Measurements from ENCODE around the gene NUP205. TPM values are rescaled to one million over a fixed set of nuclear protein-coding genes. Genes with fewer than 3 reads are reported as not detected.

The NUP205 gene
- total RNA-seq, 1 donor from 2014 or later, result 148 TPM

DNA sequence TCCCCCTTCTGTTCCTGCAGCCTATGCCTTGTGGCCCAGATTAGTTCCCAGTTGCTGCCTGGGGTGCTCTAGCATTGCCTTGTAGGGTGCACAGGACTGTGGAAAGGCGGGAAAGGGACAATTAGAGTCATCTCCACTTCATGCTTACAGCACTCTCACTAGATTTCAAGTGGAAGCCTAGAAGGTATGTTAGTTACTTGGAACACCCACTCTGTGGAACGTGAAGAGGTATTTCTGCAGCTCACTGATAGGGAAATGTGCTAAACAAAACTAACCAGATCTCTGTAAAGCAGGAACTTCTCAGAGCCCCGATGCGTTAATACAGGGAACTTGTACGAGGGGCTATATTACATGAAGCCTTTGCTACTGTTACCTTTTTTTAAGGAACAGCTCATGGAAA, 124.0 kb downstream of the NUP205 start:
- H3K4me3 Mint-ChIP-seq, result no peak overlapping the region
- no peak for DNase-seq (ENCODE audit: low read depth, low spot score)
- no peak overlapping the region for H3K27ac Mint-ChIP-seq (ENCODE audit: unreplicated experiment)
- H3K9me3 Mint-ChIP-seq, result no peaks in the 10 kb centered on the region
- TF ChIP-seq CTCF (conservative IDR thresholded peaks at IDR 0.05), result no peak
- H3K4me1 Mint-ChIP-seq, result peaks cover 4% of the 10 kb centered on the region
- peaks cover 5% of the 10 kb centered on the region for H3K36me3 Mint-ChIP-seq (ENCODE audit: low read depth)
- H3K27me3 Mint-ChIP-seq (ENCODE audit: low read depth), result no peaks in the 10 kb centered on the region

- Mint-ChIP-seq H3K4me1 (peaks cover 4% of the 10 kb centered on the region), H3K27me3 (ENCODE audit: low read depth) (no peaks in the 10 kb centered on the region), H3K4me3 (no peak overlapping the region), H3K9me3 (no peaks in the 10 kb centered on the region), H3K27ac (ENCODE audit: unreplicated experiment) (no peak overlapping the region), H3K36me3 (ENCODE audit: low read depth) (peaks cover 5% of the 10 kb centered on the region)
- no peak for TF ChIP-seq CTCF (conservative IDR thresholded peaks at IDR 0.05)
- no peak for DNase-seq (ENCODE audit: low read depth, low spot score)
These were observed 124.5 kb downstream of the NUP205 start for GRCh38 chr7:135682191-135682590.

DNA sequence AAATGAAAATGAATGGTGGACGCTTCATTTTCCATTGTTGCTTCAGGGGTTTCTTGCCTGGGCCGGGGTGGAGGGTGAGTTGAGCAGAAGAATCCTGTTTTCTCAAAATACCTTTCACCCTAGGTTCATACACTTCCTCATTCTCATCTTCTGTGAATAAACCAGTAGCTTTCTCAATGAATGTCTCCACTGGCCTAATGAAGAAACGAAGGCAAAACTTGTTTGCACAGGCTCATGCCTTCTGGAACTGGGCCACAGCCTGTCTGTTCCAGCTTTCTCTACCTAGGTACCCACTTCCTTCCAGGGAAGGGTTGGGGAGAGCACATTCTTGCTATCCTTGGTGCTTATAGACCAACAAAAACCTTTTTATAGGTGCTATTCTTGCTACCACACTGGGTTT, 125.9 kb downstream of the NUP205 start:
- Mint-ChIP-seq H3K27me3 (ENCODE audit: low read depth) (no peaks in the 10 kb centered on the region), H3K4me1 (peaks cover 4% of the 10 kb centered on the region), H3K36me3 (ENCODE audit: low read depth) (peaks cover 5% of the 10 kb centered on the region), H3K9me3 (no peaks in the 10 kb centered on the region), H3K4me3 (no peak overlapping the region), H3K27ac (ENCODE audit: unreplicated experiment) (no peak overlapping the region)
- TF ChIP-seq CTCF (conservative IDR thresholded peaks at IDR 0.05), result no peak
- no peak for DNase-seq (ENCODE audit: low read depth, low spot score)

GRCh38 chr7:135684136-135684535, 126.4 kb downstream of the NUP205 start:
- peaks cover 4% of the 10 kb centered on the region for H3K4me1 Mint-ChIP-seq
- no peak overlapping the region for H3K4me3 Mint-ChIP-seq
- H3K27ac Mint-ChIP-seq (ENCODE audit: unreplicated experiment), result peak overlapping the region; percentile 78
- no peaks in the 10 kb centered on the region for H3K9me3 Mint-ChIP-seq
- H3K36me3 Mint-ChIP-seq (ENCODE audit: low read depth), result peaks cover 3% of the 10 kb centered on the region
- DNase-seq (ENCODE audit: low read depth, low spot score), result no peak
- no peaks in the 10 kb centered on the region for H3K27me3 Mint-ChIP-seq (ENCODE audit: low read depth)
- TF ChIP-seq CTCF (conservative IDR thresholded peaks at IDR 0.05), result no peak

GRCh38 chr7:135684699-135685098, 127.0 kb downstream of the NUP205 start:
- H3K36me3 Mint-ChIP-seq (ENCODE audit: low read depth), result peaks cover 5% of the 10 kb centered on the region
- no peak for TF ChIP-seq CTCF (conservative IDR thresholded peaks at IDR 0.05)
- H3K4me1 Mint-ChIP-seq, result peaks cover 4% of the 10 kb centered on the region
- H3K27me3 Mint-ChIP-seq (ENCODE audit: low read depth), result no peaks in the 10 kb centered on the region
- H3K4me3 Mint-ChIP-seq, result no peak overlapping the region
- DNase-seq (ENCODE audit: low read depth, low spot score), result no peak
- no peaks in the 10 kb centered on the region for H3K9me3 Mint-ChIP-seq
- no peak overlapping the region for H3K27ac Mint-ChIP-seq (ENCODE audit: unreplicated experiment)
